CD4-positive, alpha-beta T cell treated with Interleukin-15 for 1 hour (primary cell): ENCODE data around the gene SRPK1.
"Not testable (repeated sequence)": the region's sequence is repeated elsewhere in the genome, so short reads cannot be mapped to it uniquely, and the experiment has no call there.

ENCODE experiments used
- DNase-seq: peaks from one replicate; pipeline ENCODE4 v3.0.0-alpha.2; 2020

SRPK1 gene

GRCh38 chr6:35929601-35930000, 8.7 kb upstream of the SRPK1 start:
- no peak for DNase-seq

GRCh38 chr6:35926509-35927215, 5.8 kb upstream of the SRPK1 start:
- no peak for DNase-seq

- no peak for DNase-seq
Measured at GRCh38 chr6:35925961-35926360, 5.1 kb upstream of the SRPK1 start.

- DNase-seq = no peak
Measured at GRCh38 chr6:35924146-35924545, 3.2 kb upstream of the SRPK1 start.

- no peak for DNase-seq
Measured at GRCh38 chr6:35922139-35922554, 1.2 kb upstream of the SRPK1 start.

GRCh38 chr6:35919827-35920751, 809 bp downstream of the SRPK1 start:
- DNase-seq = peak; percentile 50

- DNase-seq = no peak
Measured at GRCh38 chr6:35919085-35919826, 1.6 kb downstream of the SRPK1 start.

- DNase-seq = not testable (repeated sequence)
Measured at GRCh38 chr6:35916893-35917292, 4.0 kb downstream of the SRPK1 start.

GRCh38 chr6:35916056-35916455, 4.8 kb downstream of the SRPK1 start:
- DNase-seq = no peak

GRCh38 chr6:35914536-35914935, 6.4 kb downstream of the SRPK1 start:
- no peak for DNase-seq

- no peak for DNase-seq
Measured at GRCh38 chr6:35911871-35912653, 8.8 kb downstream of the SRPK1 start.

- not testable (repeated sequence) for DNase-seq
Measured at GRCh38 chr6:35909571-35909970, 11.3 kb downstream of the SRPK1 start.

GRCh38 chr6:35908753-35909401, 12.0 kb downstream of the SRPK1 start:
- not testable (repeated sequence) for DNase-seq

- DNase-seq = no peak
Measured at GRCh38 chr6:35907750-35908149, 13.1 kb downstream of the SRPK1 start.

- no peak for DNase-seq
Measured at GRCh38 chr6:35906499-35906846, 14.4 kb downstream of the SRPK1 start.

- no peak for DNase-seq
Measured at GRCh38 chr6:35905841-35906498, 14.9 kb downstream of the SRPK1 start.

- no peak for DNase-seq
Measured at GRCh38 chr6:35905141-35905785, 15.6 kb downstream of the SRPK1 start.

GRCh38 chr6:35903679-35904078, 17.2 kb downstream of the SRPK1 start:
- DNase-seq = no peak

- DNase-seq = no peak
Measured at GRCh38 chr6:35900448-35900847, 20.4 kb downstream of the SRPK1 start.

- DNase-seq = no peak
Measured at GRCh38 chr6:35898003-35898402, 22.9 kb downstream of the SRPK1 start.

- no peak for DNase-seq
Measured at GRCh38 chr6:35897486-35897885, 23.4 kb downstream of the SRPK1 start.
